VCaP (cell line): ENCODE results near the gene PRR22.

ENCODE experiments used
- H3K27ac ChIP-seq: fragments of 450-650 bp; 2 replicates; pipeline ENCODE4 v1.5.1; 2017
- TF ChIP-seq, protein P1 (sequence below): fragments of 450-650 bp; conservative IDR thresholded peaks from 2 replicates; pipeline ENCODE4 v1.5.1; 2017; ENCODE audit warnings: mild to moderate bottlenecking, moderate library complexity

Gene PRR22

DNA sequence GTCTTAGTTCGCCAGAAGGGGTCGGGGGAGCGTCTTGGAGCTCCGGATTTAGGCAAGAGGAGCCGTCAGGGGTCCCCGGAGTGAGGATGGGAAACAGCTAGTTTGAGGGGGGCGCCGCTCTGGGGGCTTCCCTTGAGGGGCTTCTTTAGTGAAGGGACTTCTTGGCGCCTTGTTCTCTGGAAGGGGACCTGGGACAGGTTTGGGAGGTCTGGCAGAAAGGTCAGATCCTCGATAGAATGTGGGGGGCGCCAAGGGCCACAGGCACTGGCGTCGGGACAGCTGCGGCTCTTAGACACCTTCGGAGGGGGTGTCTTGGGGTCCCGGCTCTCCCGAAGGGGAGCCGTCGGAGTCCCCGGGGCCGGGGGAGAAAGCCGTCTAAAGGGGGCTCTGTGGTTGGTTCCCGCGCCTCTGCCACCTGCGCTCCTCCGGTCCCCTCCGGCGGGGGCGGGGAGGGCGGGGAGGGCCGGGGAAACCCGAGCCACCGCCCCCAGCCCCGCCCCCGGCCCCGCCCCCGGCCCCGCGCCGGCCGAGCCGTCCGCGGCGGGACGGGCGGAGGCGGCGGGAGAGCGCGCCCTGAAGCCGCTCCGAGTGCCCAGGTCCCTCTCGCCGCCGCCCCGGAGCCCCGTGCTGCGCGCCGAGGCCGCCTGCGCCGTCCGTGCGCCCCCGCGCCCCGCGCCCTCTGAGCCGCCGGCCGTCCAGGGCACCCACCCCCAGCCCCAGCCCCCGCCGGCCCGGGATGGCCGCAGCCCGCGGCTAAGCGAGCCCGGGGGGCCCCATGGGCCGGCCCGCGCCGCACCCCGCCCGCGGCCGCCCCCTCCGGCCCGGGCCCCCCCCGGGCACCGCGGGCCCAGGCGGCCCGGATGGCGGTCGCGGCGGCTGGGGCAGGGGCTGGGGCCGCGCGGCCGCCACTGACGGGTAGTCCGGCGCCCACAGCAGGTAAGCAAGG, 20.2 kb upstream of the PRR22 start, which contains the start of gene NRTN:
TSS of gene NRTN (plus strand) at position 552 of the 946 bp plus-strand sequence. CDS start 19,099 bp downstream, outside the sequence.
- TF ChIP-seq, protein P1, sequence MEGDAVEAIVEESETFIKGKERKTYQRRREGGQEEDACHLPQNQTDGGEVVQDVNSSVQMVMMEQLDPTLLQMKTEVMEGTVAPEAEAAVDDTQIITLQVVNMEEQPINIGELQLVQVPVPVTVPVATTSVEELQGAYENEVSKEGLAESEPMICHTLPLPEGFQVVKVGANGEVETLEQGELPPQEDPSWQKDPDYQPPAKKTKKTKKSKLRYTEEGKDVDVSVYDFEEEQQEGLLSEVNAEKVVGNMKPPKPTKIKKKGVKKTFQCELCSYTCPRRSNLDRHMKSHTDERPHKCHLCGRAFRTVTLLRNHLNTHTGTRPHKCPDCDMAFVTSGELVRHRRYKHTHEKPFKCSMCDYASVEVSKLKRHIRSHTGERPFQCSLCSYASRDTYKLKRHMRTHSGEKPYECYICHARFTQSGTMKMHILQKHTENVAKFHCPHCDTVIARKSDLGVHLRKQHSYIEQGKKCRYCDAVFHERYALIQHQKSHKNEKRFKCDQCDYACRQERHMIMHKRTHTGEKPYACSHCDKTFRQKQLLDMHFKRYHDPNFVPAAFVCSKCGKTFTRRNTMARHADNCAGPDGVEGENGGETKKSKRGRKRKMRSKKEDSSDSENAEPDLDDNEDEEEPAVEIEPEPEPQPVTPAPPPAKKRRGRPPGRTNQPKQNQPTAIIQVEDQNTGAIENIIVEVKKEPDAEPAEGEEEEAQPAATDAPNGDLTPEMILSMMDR: no peak
- H3K27ac ChIP-seq: peak within 1 kb of the TSS; percentile 5; the same call in 1 of the 2 replicates

DNA sequence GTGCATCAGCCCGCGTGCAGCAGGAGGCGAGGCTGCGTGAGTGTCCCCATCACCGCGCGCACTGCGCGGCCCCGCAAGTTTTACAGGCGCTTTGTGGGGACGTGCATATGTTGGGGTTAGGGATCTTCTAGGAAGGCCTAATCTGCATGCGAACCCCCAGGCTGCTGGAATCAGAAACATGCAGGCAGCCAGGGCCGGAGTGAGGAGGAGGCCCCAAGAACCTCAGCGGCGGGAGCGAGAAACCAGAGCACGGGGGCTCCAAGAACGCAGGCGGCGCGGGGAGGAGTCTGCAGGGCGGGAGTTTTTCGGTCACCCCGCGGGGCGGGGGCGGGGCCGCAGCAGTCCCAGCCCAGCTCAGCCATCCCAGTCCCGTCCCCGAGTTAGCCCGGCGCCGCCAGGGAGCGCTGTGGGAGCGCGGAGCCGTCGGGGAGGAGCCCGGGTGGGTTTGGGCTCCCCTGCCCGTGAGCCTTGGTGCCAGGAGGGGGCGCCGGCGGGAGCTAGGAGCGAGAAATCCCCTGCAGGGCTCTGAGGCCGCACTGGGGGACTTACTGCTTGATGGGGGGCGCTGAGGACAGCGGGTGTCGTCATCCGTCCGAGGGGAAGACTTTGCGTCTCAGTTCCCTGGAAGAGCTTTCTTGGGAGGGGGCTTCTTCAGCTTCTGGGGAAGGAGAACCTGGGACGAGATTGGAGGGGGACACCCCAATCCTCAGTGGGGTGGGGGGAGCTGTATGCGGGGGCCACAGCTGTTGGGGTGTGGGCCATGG, 19.4 kb upstream of the PRR22 start:
- H3K27ac ChIP-seq: no peak overlapping the region; the same call in 1 of the 2 replicates
- TF ChIP-seq, protein P1: peak; percentile 92

DNA sequence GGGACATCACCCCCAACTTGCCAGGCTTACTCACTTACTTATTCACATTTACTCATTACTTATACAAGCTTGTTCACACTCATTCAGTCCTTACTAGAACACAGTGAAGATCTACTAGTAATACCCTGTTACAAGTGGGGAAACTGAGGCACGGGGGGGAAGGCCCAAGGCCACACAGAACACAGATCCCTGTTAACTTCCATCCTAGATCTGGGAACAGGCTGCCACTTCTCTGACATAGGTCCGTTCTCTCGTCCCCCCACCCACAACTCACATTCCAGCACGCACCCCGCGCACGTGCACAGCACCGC, 18.9 kb upstream of the PRR22 start:
- no peak overlapping the region; the same call in 1 of the 2 replicates for H3K27ac ChIP-seq
- TF ChIP-seq, protein P1: no peak

DNA sequence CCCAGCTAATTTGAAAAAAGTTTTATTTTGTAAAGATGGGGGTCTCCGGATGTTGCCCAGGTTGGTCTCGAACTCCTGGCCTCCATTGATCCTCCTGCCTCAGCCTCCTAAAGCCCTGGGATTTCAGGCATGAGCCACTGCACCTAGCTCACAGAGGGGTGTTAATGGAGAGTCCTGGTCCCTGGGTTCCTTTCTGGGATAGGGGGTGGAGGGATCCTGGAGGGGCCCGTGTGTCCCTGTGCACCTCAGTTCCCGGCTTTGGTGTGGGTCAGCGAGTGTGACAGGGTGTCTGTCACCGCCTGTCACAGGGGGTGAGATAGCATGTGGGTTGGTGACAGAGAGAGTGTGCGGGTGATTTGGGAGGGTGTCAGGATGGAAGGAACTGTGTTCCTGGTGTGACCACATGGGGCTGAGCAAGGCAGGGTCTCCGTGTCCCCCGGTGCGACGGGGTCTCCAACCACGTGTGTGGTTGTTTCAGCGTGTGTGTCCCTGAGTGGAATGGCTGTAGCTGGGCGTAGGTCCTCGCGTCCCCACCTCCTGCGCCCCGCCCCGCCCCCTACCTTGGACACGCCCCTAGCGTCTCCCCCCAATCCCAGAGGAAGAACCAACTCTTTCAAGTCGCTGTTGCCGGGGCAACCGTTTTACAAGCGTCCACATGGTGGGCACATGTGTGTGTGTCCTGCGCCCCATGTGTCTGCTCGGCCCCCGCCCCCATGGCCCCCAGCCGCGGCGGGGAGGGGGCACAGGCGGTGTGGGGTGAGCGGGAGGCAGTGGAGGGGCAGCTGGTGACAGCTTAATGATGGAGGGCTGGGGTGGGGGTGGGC, 17.5 kb upstream of the PRR22 start:
- TF ChIP-seq, protein P1: no peak
- no peak overlapping the region for H3K27ac ChIP-seq

DNA sequence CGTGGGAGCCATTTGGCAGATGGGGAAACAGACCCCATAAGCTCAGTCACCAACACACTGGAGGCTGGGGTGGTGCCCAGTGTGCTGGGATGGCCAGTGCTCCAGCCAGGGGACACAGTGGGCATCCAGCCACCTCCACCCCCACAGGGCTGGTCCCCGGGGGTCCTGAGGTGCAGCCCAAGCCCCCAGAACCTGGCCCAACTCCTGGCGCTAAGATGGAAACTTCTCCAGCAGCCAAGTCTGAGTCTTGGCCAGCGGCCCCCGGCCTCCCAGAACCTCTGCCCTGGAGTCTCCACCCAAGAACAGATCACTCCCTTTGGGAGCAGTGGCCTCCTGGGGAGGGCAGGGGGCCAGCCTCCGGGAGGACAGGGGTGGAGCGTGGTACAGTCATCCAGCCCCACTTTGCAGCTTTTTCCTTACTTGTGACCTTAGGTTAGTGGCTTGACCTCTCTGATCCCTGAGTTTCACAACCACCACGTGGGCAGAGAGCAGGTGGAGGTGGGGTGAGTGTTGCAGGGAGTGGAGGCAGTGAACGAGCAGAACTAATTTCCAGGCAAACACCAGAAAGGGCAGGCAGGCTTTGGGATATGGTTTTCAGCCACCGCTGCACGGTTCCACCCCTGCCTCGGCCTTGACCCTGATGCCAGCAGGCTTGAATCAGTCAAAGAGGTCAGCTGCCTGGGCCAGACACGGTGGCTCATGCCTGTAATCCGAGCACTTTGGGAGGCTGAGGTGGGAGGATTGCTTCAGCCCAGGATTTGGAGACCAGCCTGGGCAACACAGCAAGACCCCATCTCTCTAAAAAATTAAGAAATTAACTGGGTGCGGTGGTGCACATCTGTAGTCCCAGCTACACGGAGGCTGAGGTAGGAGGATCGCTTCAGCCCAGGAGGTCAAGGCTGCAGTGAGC, 16.1 kb upstream of the PRR22 start:
- no peak overlapping the region for H3K27ac ChIP-seq
- TF ChIP-seq, protein P1: no peak
